ENCODE measurements around the gene MEIKIN.

MEIKIN gene

DNA sequence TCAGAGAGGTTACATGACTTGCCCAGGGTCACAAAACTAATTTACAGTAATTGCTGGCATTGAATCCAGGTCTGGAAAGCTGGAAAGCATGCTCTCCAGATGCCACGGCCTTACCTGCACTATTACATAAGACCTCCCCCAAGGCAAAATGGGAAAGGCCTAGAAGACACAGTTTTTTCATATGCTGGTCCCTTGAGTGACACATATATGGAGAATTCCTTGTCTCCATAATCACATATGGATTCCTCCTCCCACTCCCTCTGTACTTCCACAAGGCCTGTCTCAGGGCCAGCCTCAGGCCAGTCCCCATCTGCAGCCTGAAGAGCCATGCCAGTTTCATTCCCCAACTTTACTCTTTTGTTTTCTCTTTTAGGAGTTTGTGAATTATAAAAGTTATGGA, 28.6 kb upstream of the MEIKIN start:
- DNase-seq (ENCODE audit: low read depth in 1 of 2, low spot score in 1 of 2), result no peak

DNA sequence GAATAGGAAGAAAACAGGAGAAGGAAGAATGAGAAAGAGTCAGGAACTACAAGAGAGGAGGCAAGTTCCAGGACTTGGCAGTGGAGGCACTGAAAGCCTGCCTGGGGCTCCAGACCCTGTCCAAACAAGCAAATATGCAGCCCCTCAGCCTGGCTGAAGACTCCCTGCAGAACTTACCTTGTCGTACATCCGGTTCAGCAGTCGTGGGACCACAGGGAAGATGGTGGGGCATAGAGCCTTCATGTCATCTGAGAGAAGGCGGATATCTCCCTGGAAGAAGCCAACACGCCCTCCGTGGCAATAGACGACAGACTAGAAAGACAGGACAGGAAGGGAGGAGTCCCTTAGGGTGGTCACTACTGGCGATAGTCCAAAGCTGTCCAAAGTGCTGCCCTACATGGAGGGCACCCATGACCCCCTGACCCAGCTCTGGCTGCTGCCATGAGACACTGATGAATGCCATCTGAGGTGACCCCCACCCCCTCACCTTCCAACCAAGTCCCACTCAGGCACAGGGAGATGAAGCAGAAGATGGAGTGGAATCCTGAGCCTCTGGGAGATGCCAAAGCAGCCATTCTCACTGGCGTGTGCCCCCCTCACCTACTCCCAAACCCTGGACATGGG, 27.7 kb upstream of the MEIKIN start:
- DNase-seq (ENCODE audit: low read depth in 1 of 2, low spot score in 1 of 2), result no peak

DNA sequence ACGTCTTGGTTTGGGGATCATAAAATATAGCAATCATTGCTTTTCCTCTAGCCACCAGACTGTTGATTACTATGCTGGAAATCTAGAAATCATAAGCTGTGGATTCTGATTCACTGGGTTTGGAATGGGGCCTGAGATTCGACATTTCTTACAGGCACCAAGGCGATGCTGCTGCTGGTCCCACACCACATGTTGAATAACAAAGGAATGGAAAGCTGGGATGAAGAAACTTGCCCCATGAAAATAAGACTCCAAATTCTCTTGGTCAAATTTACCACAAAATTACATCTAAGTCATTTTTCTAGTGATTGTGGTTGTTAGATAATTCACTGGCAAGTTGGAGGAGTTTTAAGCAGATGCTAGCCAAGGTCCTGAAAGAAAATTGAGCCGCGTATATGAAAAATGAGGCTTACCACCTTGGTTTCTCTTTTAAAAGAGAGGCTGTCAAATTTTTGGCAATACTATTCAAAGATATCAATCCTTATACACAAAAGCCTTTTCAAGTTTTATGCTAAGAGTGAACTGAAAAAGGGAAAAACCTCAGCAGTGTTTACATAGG, 23.0 kb upstream of the MEIKIN start:
- DNase-seq (ENCODE audit: low read depth in 1 of 2, low spot score in 1 of 2), result no peak

DNA sequence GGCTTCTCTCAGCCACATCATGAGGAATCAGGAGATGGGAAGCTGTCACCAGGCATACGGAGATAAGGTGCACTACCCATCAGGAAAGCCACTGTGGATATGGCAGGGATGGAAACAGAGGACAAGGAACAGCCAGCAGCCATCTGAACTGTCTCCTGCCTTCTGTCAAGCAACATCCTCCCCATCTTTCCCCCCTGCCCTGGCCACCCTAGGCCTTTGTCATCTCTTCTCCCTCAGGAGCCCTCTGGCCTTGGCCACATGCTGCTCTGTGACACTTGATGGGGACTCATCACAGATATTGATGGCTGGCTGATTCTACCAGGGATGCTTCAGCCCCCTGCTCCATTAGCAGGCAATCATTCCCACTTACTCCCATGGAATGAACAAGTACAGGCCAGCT, 21.1 kb upstream of the MEIKIN start:
- DNase-seq (ENCODE audit: low read depth in 1 of 2, low spot score in 1 of 2), result no peak

DNA sequence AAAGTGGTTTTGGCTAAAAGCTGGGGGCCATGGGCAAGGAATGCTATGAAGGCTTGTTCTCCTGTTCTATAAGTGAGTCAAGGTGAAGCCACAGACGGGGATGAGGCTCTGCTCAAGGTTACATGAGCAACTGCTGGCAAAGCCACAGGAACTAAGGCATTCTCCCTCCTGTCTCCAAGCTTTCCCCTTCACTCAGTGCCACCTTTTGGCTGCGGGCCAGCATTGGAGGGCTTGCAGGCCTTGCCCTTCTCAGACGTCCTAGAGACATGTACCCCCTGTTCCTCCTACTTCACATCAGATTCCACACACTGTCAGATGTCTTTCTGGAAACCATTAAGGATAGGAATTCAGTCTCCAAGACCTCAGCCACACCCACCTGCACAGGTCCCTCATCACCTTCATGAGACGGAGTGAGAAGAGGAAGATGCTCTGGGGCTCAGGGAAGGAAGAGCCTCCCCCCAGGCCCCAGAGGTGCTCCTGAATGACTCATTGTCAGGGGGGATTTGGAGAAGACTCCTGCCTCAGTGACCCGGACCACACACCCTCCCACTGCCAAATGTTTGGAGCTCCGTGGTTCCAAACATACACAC, 20.5 kb upstream of the MEIKIN start:
- DNase-seq (ENCODE audit: low read depth in 1 of 2, low spot score in 1 of 2), result no peak

DNA sequence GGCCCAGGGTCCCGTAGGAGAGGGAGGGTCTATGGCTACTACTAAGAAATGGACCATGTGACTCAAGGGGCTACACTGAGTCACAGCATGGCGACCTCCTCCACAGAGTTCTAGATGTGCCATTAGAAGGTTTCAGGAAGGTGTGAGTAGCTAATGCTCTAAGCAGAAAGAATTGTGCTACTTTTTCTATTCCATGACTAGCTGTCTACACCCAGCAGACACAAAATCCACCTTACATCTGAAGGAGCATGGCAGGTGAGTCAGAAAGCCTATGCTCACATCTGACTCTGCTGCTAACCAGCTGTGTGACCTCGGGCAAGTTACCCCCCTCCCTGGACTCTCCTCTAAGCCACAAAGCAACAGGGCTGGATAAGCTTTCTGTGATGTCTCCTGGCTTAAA, 14.4 kb upstream of the MEIKIN start:
- no peak for DNase-seq (ENCODE audit: low read depth in 1 of 2, low spot score in 1 of 2)

DNA sequence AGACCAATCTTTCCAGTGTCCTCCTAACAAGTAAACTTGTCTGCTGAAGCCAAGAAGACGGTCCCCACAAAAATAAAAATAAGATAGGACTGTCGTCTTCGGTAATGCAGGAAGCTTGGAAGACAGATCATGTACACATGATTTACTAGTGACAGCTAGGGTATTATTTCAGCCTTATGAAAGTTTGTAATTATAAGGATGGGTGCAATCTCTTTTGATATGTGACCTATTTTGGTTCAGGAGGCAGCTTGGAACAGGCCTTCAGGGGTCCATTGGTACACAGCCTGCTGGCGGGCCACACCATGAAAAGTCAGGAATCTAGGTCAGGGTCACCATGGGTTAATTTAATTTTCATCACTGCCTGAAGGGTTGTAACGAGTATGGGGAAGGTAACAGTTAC, 13.7 kb upstream of the MEIKIN start:
- DNase-seq (ENCODE audit: low read depth in 1 of 2, low spot score in 1 of 2), result no peak

DNA sequence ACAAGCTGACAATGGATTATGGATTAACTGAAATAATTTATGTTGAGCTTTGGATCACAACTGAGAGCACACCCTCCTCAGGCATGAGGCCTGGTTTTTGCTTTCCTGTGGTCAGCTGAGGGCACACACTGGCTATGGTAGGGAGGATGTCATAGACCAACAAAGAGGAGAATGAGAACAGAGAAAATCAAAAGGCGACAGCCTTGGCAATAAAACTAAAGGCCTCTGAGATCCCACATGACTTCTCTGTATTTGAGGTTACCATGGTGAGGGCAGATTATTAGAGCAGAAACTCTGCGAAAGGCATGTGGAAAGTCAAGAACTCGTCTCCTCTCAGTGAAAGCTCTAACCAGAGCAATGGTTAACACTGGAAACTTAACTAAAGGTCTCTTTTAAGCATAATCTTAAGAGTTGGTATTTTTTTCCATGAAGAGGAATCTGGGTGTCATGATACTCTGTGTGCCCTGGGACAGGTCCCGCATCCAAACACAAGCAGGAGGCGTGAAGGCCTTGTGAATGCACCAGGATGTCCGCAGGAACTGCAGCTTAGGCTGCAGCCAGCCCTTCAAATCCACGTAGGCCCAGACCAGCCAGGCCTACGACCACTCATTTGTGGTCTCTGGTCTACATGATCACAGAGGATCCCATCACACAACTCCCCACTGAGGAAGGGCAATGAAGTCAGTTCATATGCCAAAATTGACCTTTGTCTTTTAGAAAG, 12.4 kb upstream of the MEIKIN start:
- no peak for DNase-seq (ENCODE audit: low read depth in 1 of 2, low spot score in 1 of 2)

DNA sequence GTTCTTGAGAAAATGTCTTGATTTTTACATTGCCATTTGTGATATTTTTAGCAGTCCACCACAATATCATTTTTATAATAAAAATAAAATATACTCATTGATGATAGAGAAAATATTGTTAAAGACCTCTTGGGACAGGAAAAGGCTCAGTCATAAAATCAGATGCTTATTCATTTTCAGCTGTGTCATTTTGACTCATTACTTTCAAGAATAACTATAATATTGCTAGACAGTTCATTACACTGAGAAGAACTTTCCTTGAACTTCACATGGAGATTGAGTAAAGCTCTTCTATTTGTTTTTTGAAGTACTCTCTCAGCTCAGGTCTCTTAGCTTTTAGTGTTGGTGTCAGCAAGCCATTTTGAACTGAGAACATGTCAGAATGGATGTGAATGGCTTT, 8.5 kb upstream of the MEIKIN start:
- no peak for DNase-seq (ENCODE audit: low read depth in 1 of 2, low spot score in 1 of 2)

DNA sequence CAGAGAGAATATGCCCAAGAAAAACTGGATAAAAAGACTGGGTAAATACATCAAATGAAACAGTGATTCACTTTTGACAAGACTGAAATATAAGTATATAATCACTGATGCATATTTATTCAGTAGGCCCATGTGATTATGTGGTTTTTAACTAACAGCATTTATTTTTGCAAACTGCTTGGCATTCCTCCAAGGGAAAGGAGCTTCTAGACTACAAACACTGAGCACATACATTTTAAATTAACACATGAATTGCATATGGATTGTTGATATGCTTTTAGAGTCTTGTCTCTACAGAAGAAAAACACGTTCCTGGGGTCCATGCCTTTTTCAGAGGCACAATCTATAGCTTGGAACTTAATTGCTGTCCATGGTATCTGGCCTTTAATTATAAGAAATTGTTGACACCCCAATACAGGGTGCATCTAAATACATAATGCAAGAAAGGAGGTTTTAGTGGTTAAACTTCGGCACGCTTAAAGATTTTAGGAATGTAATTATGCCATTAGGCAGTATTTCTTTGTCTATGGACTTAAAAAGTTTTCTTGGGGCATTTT, 6.9 kb upstream of the MEIKIN start:
- DNase-seq (ENCODE audit: low read depth in 1 of 2, low spot score in 1 of 2), result no peak

DNA sequence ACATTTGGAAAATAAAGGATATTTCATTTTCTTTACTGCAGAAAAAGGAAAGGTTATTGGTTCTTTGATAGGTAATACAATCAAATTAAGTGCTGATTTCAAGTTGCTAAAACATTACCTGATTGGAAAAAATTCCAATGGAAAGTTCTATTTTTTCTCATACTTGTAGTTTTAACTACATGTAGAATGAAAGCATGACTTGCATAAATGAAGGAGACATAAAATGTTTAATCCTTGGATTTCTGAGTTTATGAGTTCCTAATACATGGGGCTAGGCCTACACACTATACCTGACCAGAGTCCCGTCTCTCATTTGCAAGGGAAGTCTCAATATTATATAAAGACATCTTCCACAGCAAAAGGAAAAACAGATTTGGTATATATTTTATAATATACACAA, 5.2 kb upstream of the MEIKIN start:
- DNase-seq (ENCODE audit: low read depth in 1 of 2, low spot score in 1 of 2), result no peak

DNA sequence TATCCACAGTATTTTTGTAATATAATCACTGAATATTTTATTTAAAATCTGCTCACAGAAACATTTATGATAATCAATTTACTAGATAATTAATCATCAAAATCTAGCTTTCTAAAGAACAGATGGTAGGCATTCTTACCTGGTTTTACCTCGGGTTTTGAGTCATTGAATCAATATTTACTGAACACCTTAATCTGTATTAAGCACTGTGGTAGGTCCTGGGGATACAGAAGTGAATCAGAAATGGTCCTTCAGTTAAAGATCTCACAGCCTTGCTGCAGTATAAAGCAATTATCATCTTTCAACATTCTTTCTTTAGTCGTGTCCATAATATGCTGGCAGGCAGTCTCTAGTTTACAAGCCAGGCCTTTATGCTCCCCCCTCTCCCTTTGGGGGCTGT, 2.0 kb upstream of the MEIKIN start:
- no peak for DNase-seq (ENCODE audit: low read depth in 1 of 2, low spot score in 1 of 2)

DNA sequence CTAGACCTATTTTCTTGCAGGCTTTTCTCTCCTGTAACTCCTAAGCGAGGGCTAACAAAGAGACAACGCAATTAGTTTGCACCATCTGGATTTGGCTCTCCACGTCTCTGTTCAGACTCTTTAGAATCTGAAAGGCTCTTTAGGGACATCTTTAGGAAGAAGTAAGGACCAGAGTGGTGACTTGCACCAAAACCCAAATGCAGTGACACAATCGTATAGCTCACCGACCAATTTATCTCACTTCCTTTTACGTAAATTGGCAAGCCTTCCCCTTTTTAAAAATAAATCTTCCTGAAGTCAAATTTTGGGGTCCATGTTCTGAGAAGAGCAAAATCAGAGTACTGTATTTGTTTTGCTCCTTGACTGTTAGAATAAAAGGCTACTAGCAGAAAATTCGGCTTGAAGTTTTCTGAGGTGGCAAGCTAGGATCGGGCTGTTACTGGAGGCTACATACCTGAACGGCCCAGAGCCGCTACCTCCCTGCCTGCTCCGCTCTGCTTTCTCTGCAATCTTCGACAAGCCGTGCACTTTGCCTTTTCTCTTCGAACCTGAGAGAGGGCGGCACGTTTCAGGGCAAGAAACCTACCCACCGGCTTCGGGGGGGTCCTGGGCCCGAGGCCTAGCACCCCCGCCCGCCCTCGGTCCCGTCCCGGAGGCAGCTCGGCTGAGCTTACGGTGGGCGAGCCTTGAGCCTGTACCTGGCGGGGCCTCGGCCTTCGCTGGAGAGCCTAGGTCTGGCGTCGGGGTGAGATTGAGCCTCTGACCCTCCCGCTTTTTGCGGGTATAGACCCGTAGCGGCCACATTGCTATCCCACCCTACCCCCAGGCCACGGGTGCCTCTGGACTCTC, 537 bp downstream of the MEIKIN start:
- DNase-seq (ENCODE audit: low read depth in 1 of 2, low spot score in 1 of 2), result no peak

DNA sequence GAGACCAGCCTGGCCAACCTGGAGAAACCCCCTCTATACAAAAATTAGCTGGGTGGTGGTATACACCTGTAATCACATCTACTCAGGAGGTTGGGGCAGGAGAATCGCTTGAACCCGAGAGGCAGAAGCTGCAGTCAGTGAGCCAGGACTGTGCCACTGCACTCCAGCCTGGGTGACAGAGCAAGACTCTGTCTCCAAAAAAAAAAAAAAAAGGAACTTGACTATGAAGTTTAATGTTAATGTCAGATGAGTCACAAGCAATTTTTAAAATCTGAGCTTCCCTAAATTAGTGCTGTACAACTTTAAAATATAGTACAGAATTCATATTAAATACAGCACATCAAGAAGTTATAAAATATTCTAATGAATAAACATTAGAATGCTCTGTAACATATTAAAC, 1.5 kb downstream of the MEIKIN start:
- no peak for DNase-seq (ENCODE audit: low read depth in 1 of 2, low spot score in 1 of 2)

DNA sequence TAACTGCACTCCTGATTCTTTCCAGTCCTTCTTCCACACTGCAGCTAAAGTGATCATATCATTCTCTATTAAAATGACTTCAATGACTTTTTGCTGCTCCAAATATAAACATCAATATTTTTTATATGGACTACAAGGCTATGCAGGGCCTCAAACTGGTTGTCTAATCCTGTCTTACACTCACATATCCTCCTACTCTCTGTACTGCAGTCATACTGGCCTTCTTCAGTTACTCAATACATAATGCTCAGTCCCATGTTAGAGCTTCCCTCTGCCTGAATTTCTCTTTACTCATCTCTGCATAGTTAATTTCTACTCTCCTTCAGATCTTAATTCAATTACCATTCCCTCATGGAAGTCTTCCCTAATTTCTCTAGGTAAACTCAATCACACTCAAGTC, 3.4 kb downstream of the MEIKIN start:
- no peak for DNase-seq (ENCODE audit: low read depth in 1 of 2, low spot score in 1 of 2)

DNA sequence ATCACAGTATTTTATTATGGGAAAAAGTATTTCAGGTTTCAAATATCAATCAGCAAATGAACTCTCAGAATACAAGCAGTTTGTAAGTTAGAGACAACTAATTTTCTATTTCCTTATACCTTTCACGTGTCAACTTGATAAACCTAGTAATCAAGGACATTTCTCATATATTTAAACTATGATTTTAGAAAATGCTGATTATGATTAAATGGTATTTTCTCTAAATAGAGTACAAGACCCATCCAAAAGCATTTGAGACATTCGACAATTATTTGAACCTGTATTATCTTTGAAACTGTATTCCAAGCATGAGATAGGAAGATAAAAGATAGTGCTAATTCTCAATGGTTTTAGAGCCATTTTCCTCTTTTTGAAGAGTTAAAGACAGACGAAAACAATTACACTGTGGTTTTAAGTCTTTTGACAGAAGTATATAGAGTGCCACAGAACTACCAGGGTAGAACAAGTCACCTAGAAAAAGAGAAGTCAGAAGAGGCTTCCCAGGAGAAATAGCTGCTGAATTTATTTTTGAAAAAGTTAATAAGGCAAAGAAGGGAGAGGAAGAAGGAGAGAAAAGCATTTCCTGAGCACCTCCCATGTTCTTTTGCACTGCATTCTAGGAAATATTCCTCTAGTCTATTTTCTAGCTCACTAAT, 5.6 kb downstream of the MEIKIN start:
- DNase-seq (ENCODE audit: low read depth in 1 of 2, low spot score in 1 of 2), result no peak

DNA sequence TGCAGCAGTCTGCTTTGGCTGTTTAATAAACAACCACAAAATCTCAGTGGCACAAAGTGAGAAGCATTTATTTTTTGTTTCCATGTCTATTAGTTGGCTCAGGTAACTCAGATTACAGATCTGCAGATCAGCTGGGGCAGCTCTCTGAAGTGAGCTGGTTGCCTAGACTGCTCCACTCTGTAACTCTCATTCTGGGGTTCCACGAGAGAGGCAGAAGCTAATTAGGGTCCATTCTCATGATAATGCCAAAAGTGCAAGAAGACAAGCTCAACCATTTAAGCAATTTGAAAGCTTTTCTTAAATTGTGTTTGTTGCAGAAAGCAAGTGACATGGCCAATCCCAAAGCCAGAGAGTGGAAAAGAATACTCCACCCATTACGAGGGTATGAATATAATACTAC, 13.2 kb downstream of the MEIKIN start:
- no peak for DNase-seq (ENCODE audit: low read depth in 1 of 2, low spot score in 1 of 2)

DNA sequence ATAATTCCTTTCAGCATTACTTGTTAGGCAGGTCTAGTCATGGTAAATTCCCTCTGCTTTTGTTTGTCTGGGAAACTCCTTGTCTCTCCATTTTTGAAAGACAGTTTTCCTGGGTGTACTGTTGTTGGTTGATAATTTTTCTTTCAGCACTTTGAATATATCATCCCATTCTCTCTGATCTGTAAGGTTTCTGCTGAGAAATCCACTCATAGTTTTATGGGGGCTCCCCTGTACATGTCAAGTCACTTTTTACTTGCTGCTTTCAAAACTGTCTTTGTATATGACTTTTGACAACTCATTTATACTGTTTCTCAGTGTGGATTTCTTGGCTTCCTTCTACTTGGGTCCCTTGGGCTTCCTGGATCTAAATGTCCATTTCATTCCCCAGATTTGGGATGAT, 16.5 kb downstream of the MEIKIN start:
- DNase-seq (ENCODE audit: low read depth in 1 of 2, low spot score in 1 of 2), result no peak

DNA sequence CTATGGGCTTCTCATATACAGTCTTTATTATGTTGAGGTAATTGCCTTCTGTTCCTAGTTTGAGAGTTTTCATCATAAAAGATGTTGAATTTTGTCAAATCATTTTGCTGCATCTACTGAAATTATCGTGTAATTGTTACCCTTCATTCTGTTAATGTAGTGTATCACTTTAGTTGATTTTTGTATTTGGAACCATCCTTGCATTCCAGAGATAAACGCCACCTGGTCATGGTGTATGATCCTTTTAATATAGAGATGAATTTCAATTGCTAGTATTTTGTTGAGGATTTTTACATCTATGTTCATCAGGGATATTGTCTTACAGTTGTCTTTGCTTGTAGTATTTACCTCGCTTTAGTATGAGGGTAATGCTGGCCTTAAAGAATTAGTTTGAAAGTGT, 19.3 kb downstream of the MEIKIN start:
- no peak for DNase-seq (ENCODE audit: low read depth in 1 of 2, low spot score in 1 of 2)

DNA sequence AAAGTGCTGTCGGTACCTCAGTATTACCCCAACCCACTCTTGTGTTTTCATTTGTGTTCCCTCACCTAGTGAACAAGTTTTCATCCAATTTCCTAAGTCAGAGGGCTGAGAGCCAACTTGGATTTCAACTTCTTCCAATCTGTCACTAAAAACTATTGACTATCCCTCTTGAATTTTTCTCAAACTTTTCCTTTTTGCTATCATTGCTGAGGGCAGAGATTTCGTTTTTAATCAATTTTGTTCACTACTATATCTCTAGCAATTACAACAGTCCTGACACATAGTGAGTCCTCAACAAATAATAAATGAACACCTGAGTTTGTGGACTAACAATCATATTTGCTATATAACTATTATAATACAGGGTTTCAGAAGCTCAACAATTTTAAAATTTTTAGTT, 29.0 kb downstream of the MEIKIN start:
- DNase-seq (ENCODE audit: low read depth in 1 of 2, low spot score in 1 of 2), result no peak

DNA sequence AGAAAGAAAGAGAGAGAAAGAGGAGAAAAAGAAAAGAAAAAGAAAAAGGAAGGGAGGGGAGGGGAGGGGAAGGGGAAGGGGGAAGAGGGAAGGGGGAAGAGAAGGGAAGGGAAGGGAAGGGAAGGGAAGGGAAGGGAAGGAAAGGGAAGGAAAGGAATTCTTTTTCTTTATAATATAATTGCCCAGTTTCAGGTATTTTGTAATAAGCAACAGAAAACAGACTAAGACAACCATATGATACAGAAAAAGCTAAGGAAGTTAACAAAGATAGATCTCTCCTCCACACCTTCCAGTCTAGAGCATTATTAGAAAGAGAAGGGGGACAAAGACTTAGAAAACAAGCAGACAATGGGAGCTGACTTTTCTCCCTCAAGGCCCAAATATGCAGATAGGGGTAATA, 31.0 kb downstream of the MEIKIN start:
- DNase-seq (ENCODE audit: low read depth in 1 of 2, low spot score in 1 of 2), result no peak

Measured in stimulated activated CD4-positive, alpha-beta T cell treated with anti-CD3 and anti-CD28 coated beads, Interleukin-15, amount 100 ng/mL, for 1 hour (primary cell).